HG02571 (cell line): ENCODE measurements around the gene CCDC88C.
"Not testable (repeated sequence)": the region's sequence is repeated elsewhere in the genome, so short reads cannot be mapped to it uniquely, and the experiment has no call there.

Experiments
- ATAC-seq: cut with Tn5 transposase; IDR thresholded peaks from one replicate; pipeline ENCODE4 v1.9.1; 2021; ENCODE audit warnings: mild to moderate bottlenecking, moderate library complexity; ENCODE audit not compliant: unreplicated experiment

CCDC88C gene

DNA sequence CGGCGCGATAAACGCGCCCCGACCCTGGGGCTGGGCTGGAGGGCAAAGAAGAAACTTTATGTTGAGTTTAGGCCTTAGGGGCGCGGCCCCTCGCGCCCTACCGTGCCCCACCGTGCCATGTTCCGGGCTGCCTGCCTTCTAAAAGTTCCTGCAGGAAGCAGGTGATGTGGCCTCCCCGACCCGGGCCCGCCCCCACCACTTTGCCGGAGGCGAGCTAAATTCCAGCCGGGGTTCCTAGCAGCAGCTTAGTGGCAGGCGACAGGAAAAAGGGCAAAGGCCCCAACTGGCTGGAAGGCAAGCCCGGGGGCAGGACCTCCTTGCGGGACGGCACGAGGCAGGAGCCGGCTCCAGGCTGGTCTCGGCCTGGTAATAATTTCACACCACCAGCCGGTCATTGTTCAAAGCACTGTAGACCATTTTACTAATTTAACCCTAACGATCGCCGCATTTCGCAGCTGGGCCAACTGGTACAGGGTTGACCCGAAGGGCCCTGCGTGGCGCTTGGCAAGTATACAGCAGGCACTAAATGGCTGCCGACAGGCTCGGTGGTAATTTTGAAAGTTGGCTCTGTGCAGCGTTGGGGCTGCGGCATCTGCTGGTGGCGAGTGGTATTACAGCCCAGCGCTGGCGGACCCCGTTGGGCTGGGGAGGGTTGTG, 895 bp upstream of the CCDC88C start:
- no peak for ATAC-seq

- ATAC-seq: peak; percentile 17
Measured at GRCh38 chr14:91417983-91418386, 365 bp upstream of the CCDC88C start.

- no peak for ATAC-seq
Measured at GRCh38 chr14:91416744-91417119, 888 bp downstream of the CCDC88C start.

GRCh38 chr14:91415794-91416743, 1.6 kb downstream of the CCDC88C start:
- peak; percentile 46 for ATAC-seq

GRCh38 chr14:91414475-91414833, 3.2 kb downstream of the CCDC88C start:
- no peak for ATAC-seq

DNA sequence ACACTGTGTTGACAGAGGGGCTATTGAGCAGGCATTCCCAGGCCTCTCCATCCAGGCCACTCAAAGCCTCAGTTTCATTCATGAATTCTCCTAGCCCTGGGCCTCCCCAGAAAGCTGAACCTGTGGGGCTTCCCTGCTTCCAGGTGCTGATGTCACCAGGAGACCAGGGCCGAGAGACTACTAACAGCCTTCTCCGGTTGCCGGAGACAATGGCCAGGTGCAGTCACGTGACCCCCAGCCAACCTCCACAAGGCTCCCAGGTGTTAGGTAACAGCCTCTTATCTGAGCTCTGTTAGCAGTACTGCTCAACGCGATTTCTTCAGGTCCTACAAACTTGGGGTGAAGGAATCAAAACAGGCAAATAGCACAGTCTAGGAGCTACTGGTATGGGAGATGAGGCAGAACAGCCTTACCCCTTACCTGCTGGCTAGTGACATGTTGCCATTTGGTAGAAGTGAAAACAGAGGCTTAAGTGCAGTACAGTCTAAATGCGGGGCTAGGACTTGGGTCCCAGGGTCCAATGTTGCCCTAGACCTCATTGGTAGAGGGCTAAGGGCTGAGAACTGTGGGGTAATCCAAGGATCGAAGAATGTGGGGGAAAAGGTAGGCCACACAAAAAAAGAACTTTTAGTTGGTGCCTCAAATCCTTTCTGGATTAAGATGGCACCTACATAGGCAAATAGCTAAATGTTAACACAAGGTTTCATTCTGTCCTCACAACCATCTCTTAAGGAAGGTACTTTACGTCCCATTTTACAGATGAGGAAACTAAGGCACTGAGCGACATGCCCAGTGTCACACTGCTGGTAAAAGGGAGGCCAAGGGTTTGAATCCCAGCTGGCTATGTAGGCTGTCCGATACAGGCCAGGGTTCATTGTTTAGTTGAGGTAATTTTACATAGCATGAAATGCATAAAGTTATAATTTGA, 3.8 kb downstream of the CCDC88C start:
- ATAC-seq: no peak

- no peak for ATAC-seq
Measured at GRCh38 chr14:91412939-91413338, 4.7 kb downstream of the CCDC88C start.

- no peak for ATAC-seq
Measured at GRCh38 chr14:91410771-91411536, 6.7 kb downstream of the CCDC88C start.

DNA sequence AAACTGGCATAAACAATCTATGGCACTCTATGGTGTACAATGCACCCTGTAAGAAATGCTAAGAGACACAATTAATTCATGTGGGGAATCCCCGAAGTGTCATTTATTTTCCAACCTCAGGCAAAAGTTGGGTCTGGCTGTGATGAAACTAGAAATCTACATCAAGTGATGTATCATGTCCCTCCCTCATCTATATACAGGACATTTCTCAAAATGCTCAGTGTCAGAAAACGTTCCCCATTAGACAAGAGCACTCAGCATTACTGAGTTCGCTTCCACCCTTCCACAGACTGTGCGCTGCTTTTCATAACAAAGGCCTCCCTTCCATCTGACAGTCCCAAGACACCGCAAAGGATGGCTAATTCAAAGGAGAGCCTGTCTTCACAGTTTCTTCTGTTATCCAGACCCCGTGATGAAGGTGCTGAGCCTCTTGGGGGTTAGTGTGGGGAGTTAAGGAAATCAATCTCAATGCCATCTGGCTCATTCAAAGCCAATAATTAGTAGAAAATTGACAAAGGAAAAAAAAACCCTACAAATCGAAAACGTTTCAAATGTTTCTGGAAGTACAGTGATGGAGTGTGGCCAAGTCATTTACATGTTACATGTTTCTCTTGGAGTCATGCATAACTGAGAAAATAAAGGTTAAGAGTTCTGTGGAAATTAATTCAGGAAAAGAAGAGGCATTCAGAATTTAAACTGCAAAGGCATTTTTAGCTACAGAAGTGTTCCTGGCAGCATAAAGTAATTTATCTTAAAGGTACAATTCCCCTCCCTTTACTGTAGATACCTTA, 7.5 kb downstream of the CCDC88C start:
- no peak for ATAC-seq

GRCh38 chr14:91409240-91409639, 8.4 kb downstream of the CCDC88C start:
- ATAC-seq: not testable (repeated sequence)

GRCh38 chr14:91406982-91407381, 10.6 kb downstream of the CCDC88C start:
- ATAC-seq: no peak

- no peak for ATAC-seq
Measured at GRCh38 chr14:91406451-91406850, 11.2 kb downstream of the CCDC88C start.

DNA sequence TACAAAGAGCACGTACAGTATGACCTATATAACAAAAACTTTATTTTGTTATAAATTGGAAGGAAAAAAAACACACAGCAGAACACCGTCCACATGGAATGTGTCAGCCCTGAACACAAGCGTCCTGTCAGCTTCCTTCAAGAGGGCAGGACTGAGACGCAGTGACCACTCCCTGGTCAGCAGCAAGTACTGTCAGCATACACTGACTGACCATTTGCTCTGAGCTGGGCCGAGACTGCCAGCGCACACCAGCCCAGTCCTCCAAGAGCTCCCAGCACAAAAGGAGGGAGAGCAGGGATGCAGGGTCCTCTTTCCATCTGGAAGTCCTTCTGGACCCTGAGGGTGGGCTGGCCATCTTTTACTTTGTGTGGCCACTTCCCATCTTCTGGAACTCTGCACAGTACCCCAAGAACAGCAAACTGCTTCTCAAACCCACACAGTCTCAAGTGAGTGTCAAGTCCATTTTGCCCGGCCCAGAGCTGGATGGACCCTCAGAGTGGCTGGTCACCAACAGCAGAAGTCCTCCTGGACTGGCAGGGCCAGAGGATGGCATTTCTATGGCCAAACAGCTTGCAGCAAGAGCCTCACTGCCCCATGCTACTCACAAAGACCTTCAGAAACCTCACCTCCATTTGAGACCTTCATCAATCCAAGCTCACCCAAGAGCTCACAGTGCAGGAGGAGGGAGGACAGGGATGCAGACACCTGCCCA, 11.7 kb downstream of the CCDC88C start:
- no peak for ATAC-seq

GRCh38 chr14:91405241-91405721, 12.3 kb downstream of the CCDC88C start:
- no peak for ATAC-seq

DNA sequence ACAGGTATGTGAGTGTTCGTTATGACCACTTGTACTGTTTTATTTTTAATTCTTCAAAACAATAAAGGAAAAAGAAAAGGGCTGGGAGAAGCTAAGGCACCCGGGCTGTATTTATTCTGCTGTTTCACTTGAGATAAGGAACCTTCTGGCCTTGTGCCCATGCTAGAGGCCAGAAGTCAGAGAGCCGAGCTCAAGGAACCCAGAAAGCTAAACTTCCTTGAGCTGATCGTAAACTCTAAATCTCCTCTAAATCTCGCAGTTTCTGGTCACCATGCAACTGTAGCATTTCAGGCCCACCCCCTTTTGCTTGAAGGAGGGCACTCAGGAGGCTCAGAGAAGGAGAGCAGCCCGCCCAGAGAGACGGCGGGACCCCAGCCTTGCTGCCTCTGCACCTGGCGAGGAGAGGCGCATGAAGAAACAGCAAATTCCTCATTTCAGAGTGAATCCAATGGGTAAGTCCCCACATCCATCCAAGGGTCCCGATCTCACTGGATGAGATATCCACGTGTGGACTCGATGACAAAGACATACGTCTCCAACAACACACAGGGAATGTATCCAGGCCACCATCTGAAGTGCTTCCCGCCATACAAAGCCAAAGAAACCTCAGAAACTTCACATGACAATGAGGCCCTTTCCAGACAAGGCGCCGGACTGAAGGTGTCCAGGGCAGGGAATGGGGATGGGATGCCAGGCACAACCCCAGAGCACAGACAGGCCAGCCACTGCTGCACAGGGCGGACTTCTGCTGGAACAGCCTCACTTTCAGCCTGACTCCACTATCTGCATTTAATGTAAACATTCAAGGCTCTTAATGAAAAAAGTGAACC, 14.6 kb downstream of the CCDC88C start:
- no peak for ATAC-seq

DNA sequence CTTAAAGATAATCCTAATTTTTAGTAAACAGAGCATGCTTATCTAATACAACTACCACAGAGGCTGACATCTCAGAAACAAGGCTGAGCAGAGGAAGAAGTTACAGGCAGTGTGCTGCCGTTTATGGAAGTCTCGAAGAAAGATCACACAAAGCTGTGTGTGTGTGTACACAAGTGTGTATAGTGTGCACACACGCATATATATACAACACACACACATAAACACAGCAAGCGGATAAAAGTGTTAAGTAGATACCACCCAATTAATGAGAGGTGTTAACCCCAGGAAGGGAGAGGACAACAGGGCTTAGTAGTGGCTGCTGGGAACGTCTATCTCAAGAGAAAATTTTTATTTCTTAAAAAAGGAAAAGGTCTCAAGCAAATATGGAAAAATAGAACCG, 15.3 kb downstream of the CCDC88C start:
- ATAC-seq: no peak

DNA sequence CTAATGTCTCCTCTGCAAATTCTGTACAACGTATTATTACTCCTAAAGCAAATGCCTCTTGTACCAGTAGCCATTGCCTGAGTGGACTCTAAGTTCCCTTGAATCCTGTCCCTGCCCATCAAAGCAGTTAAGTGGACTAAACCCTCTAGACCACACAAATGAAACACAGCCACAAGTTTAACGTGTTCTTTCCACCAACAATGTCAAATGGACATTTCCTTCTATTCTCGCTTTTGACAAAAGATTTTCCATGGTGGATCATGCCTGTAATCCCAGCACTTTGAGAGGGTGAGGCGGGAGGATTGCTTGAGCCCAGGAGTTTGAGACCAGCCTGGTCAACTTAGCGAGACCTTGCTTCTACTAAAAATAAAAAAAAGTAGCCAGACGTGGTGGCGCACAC, 15.9 kb downstream of the CCDC88C start:
- no peak for ATAC-seq

GRCh38 chr14:91400696-91401095, 16.9 kb downstream of the CCDC88C start:
- no peak for ATAC-seq
